ENCODE measurements around the gene UPK3BL1.
"Not testable (repeated sequence)": the region's sequence is repeated elsewhere in the genome, so short reads cannot be mapped to it uniquely, and the experiment has no call there.

DNA sequence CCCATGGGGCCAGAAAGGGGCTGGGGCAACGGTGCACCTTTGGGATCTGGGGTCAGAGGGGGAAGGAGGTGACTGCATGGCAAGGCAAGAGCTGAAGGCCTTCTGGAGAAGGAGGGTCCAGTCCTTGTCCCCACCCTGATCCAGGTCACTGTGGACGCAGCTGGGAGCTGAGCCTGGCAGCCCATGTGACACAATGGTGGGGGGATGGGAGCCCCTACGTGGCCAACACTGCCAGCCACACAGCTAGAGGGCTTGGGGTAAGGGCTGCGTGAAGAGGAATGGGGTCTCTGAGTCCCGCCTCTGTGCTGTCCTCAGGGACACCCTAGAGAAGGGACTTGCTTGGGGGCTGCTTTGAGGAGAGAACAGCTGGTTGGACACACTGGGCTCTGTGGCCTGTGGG, 38.2 kb upstream of the UPK3BL1 start:
- not testable (repeated sequence) for TF ChIP-seq POLR2A, CTCF (IDR thresholded peaks at IDR 0.05)

Measured in body of pancreas (tissue), 4 donors.